Esophagus muscularis mucosa (tissue), 4 donors: Measurements from ENCODE around the gene GUCY1B1.

Source experiments
- EP300 ChIP-seq: sonication (generic); formaldehyde crosslinking; IDR thresholded peaks from one replicate; pipeline ENCODE4 v1.6.1; 2017; ENCODE audit warnings: antibody characterized with exemption
- POLR2AphosphoS5 ChIP-seq, 2 donors: sonication (generic); formaldehyde crosslinking; IDR thresholded peaks; one replicate each; pipeline ENCODE4 v1.6.1; 2017; ENCODE audit warnings: antibody characterized with exemption in 2 of 2
- TF ChIP-seq, protein P1 (sequence below), 3 experiments: fragments of 200-600 bp in 2 of 3; fragments of 450-650 bp in 1 of 3; sonication (generic) in 2 of 3; IDR thresholded peaks; one replicate each; pipeline ENCODE4 v1.5.1; 2017 to 2019; ENCODE audit warnings: antibody characterized with exemption in 3 of 3, mild to moderate bottlenecking in 2 of 3, moderate library complexity in 1 of 3

DNA sequence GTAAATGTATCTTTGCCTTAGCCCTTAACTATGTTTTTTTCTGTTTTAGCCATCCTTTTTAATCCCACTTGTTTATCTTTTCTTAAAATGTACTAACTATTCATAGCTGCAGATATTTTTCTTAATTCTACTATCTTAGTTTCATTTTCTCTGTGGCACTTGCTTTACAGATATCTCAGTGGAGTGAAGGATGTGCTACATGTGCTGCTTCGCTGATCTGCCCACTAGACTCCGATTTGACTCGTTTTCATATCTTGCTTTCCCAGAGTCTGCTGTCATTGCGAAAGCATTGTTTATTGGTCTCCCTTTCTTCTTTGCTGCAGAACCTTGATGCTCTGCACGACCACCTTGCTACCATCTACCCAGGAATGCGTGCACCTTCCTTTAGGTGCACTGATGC is 30.6 kb downstream of the GUCY1B1 start:
- TF ChIP-seq POLR2AphosphoS5 (IDR thresholded peaks at IDR 0.05) (no peak), EP300 (no peak)
- TF ChIP-seq, protein P1, sequence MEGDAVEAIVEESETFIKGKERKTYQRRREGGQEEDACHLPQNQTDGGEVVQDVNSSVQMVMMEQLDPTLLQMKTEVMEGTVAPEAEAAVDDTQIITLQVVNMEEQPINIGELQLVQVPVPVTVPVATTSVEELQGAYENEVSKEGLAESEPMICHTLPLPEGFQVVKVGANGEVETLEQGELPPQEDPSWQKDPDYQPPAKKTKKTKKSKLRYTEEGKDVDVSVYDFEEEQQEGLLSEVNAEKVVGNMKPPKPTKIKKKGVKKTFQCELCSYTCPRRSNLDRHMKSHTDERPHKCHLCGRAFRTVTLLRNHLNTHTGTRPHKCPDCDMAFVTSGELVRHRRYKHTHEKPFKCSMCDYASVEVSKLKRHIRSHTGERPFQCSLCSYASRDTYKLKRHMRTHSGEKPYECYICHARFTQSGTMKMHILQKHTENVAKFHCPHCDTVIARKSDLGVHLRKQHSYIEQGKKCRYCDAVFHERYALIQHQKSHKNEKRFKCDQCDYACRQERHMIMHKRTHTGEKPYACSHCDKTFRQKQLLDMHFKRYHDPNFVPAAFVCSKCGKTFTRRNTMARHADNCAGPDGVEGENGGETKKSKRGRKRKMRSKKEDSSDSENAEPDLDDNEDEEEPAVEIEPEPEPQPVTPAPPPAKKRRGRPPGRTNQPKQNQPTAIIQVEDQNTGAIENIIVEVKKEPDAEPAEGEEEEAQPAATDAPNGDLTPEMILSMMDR (IDR thresholded peaks at IDR 0.05): no peak
